Measurements from ENCODE around the gene NSF. TPM values are rescaled to one million over a fixed set of nuclear protein-coding genes. Genes with fewer than 3 reads are reported as not detected.

The NSF gene
- total RNA-seq, 2 experiments from 2014 or later = 35.3 to 42.5 TPM

DNA sequence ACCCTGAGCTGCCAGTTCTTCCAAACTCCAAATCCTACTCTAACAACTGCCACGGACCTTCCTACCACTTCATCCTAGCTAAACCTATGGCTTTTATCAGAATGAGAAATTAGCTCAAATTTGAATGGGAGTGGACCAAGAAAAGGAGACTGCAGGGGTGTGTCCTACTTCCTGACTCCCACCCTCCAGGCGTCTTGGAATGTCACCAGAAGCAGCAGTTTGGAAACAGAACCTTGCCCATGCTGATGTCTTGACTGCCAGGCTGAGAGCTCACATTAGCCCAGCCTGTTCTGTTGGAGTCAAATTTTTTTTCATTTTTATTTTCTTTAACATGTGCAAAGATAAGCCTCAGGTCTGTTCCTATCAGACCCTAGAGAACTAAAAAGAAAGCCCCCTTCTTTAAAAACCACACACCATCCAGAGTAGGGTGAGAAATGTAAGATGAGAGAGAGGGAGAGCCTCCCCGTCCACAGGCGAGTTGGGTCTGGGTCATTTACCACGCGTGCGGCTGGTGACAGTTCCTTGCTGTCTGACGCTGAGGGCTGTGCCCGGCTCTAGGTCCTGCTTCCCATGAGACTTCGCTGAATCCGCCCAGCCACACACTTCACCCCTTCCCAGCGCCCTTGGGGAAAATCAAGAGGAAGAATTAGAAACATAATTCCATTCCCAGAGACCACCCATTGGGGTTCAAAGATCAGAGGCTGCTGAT lies 173.7 kb downstream of the NSF start:
- Histone ChIP-seq H3K4me3 (ENCODE audit: low read depth, low read length, poor library complexity, severe bottlenecking) (no peak overlapping the region), H2AFZ (ENCODE audit: low read length) (no peak overlapping the region), H3K4me1 (ENCODE audit: insufficient read depth, low read length, poor library complexity, severe bottlenecking) (peaks cover 5% of the 10 kb centered on the region), H3K9me2 (ENCODE audit: insufficient read depth, low read length) (no peaks in the 10 kb centered on the region), H3K9me3 (ENCODE audit: low read length) (no peaks in the 10 kb centered on the region), H3K79me2 (ENCODE audit: insufficient read depth, low read depth, low read length) (no peaks in the 10 kb centered on the region), H3K36me3 (ENCODE audit: insufficient read depth, low read length) (peaks cover 10% of the 10 kb centered on the region; the same call in 1 of the 2 replicates), H4K20me1 (ENCODE audit: insufficient read depth, low read length) (no peaks in the 10 kb centered on the region), H3K27ac (ENCODE audit: low read depth, low read length, poor library complexity, severe bottlenecking) (no peak overlapping the region), H3K4me2 (ENCODE audit: low read length) (no peak overlapping the region)
- ChIA-PET CTCF (ENCODE audit: unreplicated experiment) (no interaction called here), POLR2A (interaction anchor here (0.7 to 0.9 kb wide), 2 partner anchors 13 to 51 kb away, joined by 3 read pairs; no protein-coding TSS in a partner anchor)
- intact Hi-C loops (cut with micrococcal nuclease; ENCODE audit: unreplicated experiment) = no loop called here
- TF ChIP-seq, protein P1, sequence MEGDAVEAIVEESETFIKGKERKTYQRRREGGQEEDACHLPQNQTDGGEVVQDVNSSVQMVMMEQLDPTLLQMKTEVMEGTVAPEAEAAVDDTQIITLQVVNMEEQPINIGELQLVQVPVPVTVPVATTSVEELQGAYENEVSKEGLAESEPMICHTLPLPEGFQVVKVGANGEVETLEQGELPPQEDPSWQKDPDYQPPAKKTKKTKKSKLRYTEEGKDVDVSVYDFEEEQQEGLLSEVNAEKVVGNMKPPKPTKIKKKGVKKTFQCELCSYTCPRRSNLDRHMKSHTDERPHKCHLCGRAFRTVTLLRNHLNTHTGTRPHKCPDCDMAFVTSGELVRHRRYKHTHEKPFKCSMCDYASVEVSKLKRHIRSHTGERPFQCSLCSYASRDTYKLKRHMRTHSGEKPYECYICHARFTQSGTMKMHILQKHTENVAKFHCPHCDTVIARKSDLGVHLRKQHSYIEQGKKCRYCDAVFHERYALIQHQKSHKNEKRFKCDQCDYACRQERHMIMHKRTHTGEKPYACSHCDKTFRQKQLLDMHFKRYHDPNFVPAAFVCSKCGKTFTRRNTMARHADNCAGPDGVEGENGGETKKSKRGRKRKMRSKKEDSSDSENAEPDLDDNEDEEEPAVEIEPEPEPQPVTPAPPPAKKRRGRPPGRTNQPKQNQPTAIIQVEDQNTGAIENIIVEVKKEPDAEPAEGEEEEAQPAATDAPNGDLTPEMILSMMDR (conservative IDR thresholded peaks at IDR 0.05; ENCODE audit: low read length) = no peak
- no peak for TF ChIP-seq EZH2phosphoT487 (IDR thresholded peaks at IDR 0.05; ENCODE audit: borderline replicate concordance, low read depth, low read length)
- no peak for DNase-seq (ENCODE audit: low spot score)
- no TSS peak for BruUV-seq (replicated peaks)

DNA sequence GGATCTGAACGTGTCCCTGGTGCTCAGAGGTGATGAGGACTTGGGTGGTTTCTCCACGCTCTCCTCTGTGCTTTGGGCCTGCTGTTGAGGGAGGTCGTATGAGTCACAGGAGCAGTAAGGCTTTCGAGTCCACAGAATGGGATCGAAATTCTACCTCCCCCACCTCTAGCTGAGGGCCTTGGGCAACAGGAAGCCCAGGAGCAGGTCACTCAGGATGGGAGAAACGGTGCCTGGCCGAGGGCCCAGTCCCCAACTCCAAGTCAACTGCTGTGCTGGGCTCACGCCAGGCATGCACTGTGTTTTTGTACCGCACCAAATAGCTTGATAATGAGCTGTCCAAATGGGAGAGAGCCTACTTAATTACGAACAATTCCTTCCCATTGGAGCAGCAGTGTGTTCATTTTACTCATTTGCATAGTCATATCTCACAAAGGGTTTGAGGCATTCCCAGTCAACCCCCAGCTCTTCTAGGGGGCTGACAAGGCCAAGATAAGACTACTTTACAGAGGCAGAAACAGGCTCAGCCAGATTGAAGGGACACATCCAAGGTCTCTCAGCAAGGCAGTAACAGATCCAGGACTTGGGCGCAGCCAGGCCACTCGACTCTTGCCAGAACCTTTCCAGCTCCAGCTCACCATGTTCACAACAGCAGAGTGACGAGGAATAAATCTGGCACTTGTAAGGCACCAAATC lies 174.4 kb downstream of the NSF start:
- H3K27ac ChIP-seq (ENCODE audit: low read depth, low read length, poor library complexity, severe bottlenecking) = no peak overlapping the region
- intact Hi-C loops (cut with micrococcal nuclease; ENCODE audit: unreplicated experiment) = no loop called here
- CTCF ChIA-PET (ENCODE audit: unreplicated experiment) = no interaction called here
- no peak overlapping the region for H3K4me2 ChIP-seq (ENCODE audit: low read length)
- H3K79me2 ChIP-seq (ENCODE audit: insufficient read depth, low read depth, low read length) = no peaks in the 10 kb centered on the region
- H3K9me2 ChIP-seq (ENCODE audit: insufficient read depth, low read length) = no peaks in the 10 kb centered on the region
- peaks cover 5% of the 10 kb centered on the region for H3K4me1 ChIP-seq (ENCODE audit: insufficient read depth, low read length, poor library complexity, severe bottlenecking)
- no peak overlapping the region for H3K4me3 ChIP-seq (ENCODE audit: low read depth, low read length, poor library complexity, severe bottlenecking)
- DNase-seq (ENCODE audit: low spot score) = no peak
- no TSS peak for BruUV-seq (replicated peaks)
- H4K20me1 ChIP-seq (ENCODE audit: insufficient read depth, low read length) = no peaks in the 10 kb centered on the region
- no peak overlapping the region for H2AFZ ChIP-seq (ENCODE audit: low read length)
- POLR2A ChIA-PET = no interaction called here
- peaks cover 3% of the 10 kb centered on the region; the same call in 1 of the 2 replicates for H3K36me3 ChIP-seq (ENCODE audit: insufficient read depth, low read length)
- TF ChIP-seq, protein P1 (conservative IDR thresholded peaks at IDR 0.05; ENCODE audit: low read length) = no peak
- TF ChIP-seq EZH2phosphoT487 (IDR thresholded peaks at IDR 0.05; ENCODE audit: borderline replicate concordance, low read depth, low read length) = no peak
- no peaks in the 10 kb centered on the region for H3K9me3 ChIP-seq (ENCODE audit: low read length)

DNA sequence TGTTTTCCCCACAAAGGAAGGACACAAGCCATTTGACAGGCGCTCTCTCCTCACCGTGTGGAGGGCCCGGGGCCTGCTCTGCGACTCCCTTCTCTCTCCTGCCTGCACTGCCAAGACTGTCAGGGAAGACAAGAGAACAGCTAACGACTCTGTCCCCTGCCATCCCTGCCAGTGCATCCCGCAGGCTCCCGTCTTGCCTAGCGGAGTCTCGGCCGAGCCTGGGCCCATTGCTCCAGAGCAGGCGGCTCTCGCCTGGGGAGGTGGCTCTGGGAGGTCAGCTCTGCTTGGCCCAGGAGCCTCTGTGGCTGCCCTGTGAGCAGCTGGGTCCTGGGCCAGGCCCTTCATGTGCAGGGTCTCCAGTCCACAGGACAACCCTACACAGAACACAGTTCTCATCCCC lies 175.0 kb downstream of the NSF start:
- no peaks in the 10 kb centered on the region for H4K20me1 ChIP-seq (ENCODE audit: insufficient read depth, low read length)
- H3K9me2 ChIP-seq (ENCODE audit: insufficient read depth, low read length) = no peaks in the 10 kb centered on the region
- H3K4me2 ChIP-seq (ENCODE audit: low read length) = no peak overlapping the region
- intact Hi-C loops (cut with micrococcal nuclease; ENCODE audit: unreplicated experiment) = no loop called here
- no peak overlapping the region for H2AFZ ChIP-seq (ENCODE audit: low read length)
- no peaks in the 10 kb centered on the region for H3K79me2 ChIP-seq (ENCODE audit: insufficient read depth, low read depth, low read length)
- peaks cover 7% of the 10 kb centered on the region for H3K4me1 ChIP-seq (ENCODE audit: insufficient read depth, low read length, poor library complexity, severe bottlenecking)
- TF ChIP-seq EZH2phosphoT487 (IDR thresholded peaks at IDR 0.05; ENCODE audit: borderline replicate concordance, low read depth, low read length) = no peak
- TF ChIP-seq, protein P1 (conservative IDR thresholded peaks at IDR 0.05; ENCODE audit: low read length) = no peak
- ChIA-PET CTCF (ENCODE audit: unreplicated experiment) (no interaction called here), POLR2A (no interaction called here)
- no peak overlapping the region for H3K27ac ChIP-seq (ENCODE audit: low read depth, low read length, poor library complexity, severe bottlenecking)
- H3K36me3 ChIP-seq (ENCODE audit: insufficient read depth, low read length) = no peaks in the 10 kb centered on the region
- no peak for DNase-seq (ENCODE audit: low spot score)
- no peak overlapping the region for H3K4me3 ChIP-seq (ENCODE audit: low read depth, low read length, poor library complexity, severe bottlenecking)
- no TSS peak for BruUV-seq (replicated peaks)
- H3K9me3 ChIP-seq (ENCODE audit: low read length) = no peaks in the 10 kb centered on the region
